ENCODE data around the gene PUSL1.

DNA sequence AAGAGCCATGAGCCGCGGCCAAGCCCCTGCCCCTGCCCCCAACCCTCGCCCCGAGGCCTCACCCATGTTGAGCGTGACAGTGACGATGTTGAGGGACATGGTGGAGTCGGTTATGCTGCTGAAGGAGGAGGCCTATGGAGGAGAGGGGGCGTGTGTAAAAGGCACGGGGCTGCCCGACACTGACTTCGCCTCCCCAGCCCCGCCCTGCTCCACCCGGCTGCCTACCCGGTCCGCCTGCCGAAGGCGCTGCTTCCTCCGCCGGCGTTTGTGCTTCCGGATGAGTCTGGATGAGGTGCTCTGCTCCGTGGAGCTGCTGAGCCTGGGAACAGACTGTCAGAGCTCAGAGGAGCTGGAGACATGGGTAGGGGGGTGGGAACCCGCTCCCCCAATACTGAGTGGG lies 31.8 kb downstream of the PUSL1 start:
- TF ChIP-seq, protein P1, sequence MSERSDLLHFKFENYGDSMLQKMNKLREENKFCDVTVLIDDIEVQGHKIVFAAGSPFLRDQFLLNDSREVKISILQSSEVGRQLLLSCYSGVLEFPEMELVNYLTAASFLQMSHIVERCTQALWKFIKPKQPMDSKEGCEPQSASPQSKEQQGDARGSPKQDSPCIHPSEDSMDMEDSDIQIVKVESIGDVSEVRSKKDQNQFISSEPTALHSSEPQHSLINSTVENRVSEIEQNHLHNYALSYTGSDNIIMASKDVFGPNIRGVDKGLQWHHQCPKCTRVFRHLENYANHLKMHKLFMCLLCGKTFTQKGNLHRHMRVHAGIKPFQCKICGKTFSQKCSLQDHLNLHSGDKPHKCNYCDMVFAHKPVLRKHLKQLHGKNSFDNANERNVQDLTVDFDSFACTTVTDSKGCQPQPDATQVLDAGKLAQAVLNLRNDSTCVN (tag by site-specific recombination; optimal IDR thresholded peaks at IDR 0.05): no peak
- TF ChIP-seq HOXA7 (CRISPR knock-in tag; IDR thresholded peaks at IDR 0.05; ENCODE audit: borderline replicate concordance): no peak
- no peak for TF ChIP-seq HOXD13 (CRISPR knock-in tag; IDR thresholded peaks at IDR 0.05; ENCODE audit: borderline replicate concordance)
- TF ChIP-seq, protein P2, sequence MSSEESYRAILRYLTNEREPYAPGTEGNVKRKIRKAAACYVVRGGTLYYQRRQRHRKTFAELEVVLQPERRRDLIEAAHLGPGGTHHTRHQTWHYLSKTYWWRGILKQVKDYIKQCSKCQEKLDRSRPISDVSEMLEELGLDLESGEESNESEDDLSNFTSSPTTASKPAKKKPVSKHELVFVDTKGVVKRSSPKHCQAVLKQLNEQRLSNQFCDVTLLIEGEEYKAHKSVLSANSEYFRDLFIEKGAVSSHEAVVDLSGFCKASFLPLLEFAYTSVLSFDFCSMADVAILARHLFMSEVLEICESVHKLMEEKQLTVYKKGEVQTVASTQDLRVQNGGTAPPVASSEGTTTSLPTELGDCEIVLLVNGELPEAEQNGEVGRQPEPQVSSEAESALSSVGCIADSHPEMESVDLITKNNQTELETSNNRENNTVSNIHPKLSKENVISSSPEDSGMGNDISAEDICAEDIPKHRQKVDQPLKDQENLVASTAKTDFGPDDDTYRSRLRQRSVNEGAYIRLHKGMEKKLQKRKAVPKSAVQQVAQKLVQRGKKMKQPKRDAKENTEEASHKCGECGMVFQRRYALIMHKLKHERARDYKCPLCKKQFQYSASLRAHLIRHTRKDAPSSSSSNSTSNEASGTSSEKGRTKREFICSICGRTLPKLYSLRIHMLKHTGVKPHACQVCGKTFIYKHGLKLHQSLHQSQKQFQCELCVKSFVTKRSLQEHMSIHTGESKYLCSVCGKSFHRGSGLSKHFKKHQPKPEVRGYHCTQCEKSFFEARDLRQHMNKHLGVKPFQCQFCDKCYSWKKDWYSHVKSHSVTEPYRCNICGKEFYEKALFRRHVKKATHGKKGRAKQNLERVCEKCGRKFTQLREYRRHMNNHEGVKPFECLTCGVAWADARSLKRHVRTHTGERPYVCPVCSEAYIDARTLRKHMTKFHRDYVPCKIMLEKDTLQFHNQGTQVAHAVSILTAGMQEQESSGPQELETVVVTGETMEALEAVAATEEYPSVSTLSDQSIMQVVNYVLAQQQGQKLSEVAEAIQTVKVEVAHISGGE (tag by site-specific recombination; conservative IDR thresholded peaks at IDR 0.05; ENCODE audit: low read depth): no peak
- TF ChIP-seq, protein P3, sequence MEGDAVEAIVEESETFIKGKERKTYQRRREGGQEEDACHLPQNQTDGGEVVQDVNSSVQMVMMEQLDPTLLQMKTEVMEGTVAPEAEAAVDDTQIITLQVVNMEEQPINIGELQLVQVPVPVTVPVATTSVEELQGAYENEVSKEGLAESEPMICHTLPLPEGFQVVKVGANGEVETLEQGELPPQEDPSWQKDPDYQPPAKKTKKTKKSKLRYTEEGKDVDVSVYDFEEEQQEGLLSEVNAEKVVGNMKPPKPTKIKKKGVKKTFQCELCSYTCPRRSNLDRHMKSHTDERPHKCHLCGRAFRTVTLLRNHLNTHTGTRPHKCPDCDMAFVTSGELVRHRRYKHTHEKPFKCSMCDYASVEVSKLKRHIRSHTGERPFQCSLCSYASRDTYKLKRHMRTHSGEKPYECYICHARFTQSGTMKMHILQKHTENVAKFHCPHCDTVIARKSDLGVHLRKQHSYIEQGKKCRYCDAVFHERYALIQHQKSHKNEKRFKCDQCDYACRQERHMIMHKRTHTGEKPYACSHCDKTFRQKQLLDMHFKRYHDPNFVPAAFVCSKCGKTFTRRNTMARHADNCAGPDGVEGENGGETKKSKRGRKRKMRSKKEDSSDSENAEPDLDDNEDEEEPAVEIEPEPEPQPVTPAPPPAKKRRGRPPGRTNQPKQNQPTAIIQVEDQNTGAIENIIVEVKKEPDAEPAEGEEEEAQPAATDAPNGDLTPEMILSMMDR (tag by site-specific recombination; IDR thresholded peaks at IDR 0.05): no peak
- no peak for TF ChIP-seq ZNF561 (tag by site-specific recombination; IDR thresholded peaks at IDR 0.05; ENCODE audit: borderline replicate concordance)
- no peak for TF ChIP-seq ZNF560 (tag by site-specific recombination; IDR thresholded peaks at IDR 0.05; ENCODE audit: borderline replicate concordance)
- TF ChIP-seq ZNF548 (tag by site-specific recombination; IDR thresholded peaks at IDR 0.05): no peak
- TF ChIP-seq ZNF510 (tag by site-specific recombination; IDR thresholded peaks at IDR 0.05; ENCODE audit: insufficient replicate concordance): no peak
- no peak for TF ChIP-seq YY1 (tag by site-specific recombination; IDR thresholded peaks at IDR 0.05)
- TF ChIP-seq, protein P4, sequence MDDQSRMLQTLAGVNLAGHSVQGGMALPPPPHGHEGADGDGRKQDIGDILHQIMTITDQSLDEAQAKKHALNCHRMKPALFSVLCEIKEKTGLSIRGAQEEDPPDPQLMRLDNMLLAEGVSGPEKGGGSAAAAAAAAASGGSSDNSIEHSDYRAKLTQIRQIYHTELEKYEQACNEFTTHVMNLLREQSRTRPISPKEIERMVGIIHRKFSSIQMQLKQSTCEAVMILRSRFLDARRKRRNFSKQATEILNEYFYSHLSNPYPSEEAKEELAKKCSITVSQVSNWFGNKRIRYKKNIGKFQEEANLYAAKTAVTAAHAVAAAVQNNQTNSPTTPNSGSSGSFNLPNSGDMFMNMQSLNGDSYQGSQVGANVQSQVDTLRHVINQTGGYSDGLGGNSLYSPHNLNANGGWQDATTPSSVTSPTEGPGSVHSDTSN (CRISPR knock-in tag; IDR thresholded peaks at IDR 0.05): no peak
- TF ChIP-seq SALL2 (tag by site-specific recombination; IDR thresholded peaks at IDR 0.05; ENCODE audit: borderline replicate concordance): no peak

Measured in HEK293 (cell line).